DND-41 (cell line): Measurements from ENCODE around the gene PEAK1.

Source experiments
- CTCF ChIP-seq: IDR thresholded peaks from 2 replicates; pipeline ENCODE4 v1.5.1; 2012; ENCODE audit warnings: borderline replicate concordance, low read length, moderate library complexity, mild to moderate bottlenecking; ENCODE audit not compliant: poor library complexity, severe bottlenecking; ENCODE audit errors: extremely low read depth
- EZH2 ChIP-seq: IDR thresholded peaks from 3 replicates; pipeline ENCODE4 v1.6.1; 2012; ENCODE audit warnings: borderline replicate concordance, low read depth, mild to moderate bottlenecking, moderate library complexity, low read length, inconsistent platforms; ENCODE audit not compliant: severe bottlenecking

- TF ChIP-seq CTCF (no peak), EZH2 (no peak)
Measured at GRCh38 chr15:77348511-77348910, 71.4 kb downstream of the PEAK1 start.
